IMR-90 (cell line): ENCODE results near the gene LIPE. TPM values are rescaled to one million over a fixed set of nuclear protein-coding genes. Genes with fewer than 3 reads are reported as not detected.

Experiments used
- ATAC-seq: fragments of 200-7000 bp; cut with Tn5 transposase; 2 replicates; pipeline ENCODE4 v1.9.1; 2020; ENCODE audit warnings: low read depth, mild to moderate bottlenecking, moderate library complexity
- BruUV-seq: library from RNA; stranded (reverse); fragments of 400-500 nt; replicated peaks from 2 replicates; lab custom pipeline; 2021; lab: Mats Ljungman, UMichigan
- CTCF ChIA-PET: fragments of 300-600 bp; formaldehyde crosslinking; extraction: SDS; loops from one replicate; lab custom pipeline; 2021; ENCODE audit warnings: antibody characterized with exemption; lab: Yijun Ruan, JAX
- POLR2A ChIA-PET: fragments of 300-600 bp; sonication (Branson Sonifier 250); formaldehyde crosslinking; loops from one replicate; lab custom pipeline; 2022; ENCODE audit warnings: antibody characterized with exemption; ENCODE audit not compliant: unreplicated experiment; lab: Charles Lee
- DNase-seq: peaks from one replicate; pipeline ENCODE4 v3.0.0; 2013
- H2AFZ ChIP-seq: replicated peaks from 2 replicates; pipeline ENCODE3; 2013; ENCODE audit warnings: low read length, mild to moderate bottlenecking; ENCODE audit not compliant: poor library complexity
- H2AK5ac ChIP-seq: 2 replicates; pipeline ENCODE4 v1.6.1; 2013; ENCODE audit warnings: low read depth, low read length, inconsistent platforms
- H2AK9ac ChIP-seq: replicated peaks from 2 replicates; pipeline ENCODE3; 2013; ENCODE audit warnings: mild to moderate bottlenecking, low read depth, low read length, moderate library complexity; ENCODE audit not compliant: poor library complexity
- H2BK120ac ChIP-seq: 2 replicates; pipeline ENCODE4 v1.6.1; 2013; ENCODE audit warnings: low read depth, low read length, inconsistent platforms
- H2BK15ac ChIP-seq: 3 replicates; pipeline ENCODE4 v1.6.1; 2013; ENCODE audit warnings: low read depth, low read length, inconsistent platforms
- H2BK20ac ChIP-seq: 2 replicates; pipeline ENCODE4 v1.6.1; 2013; ENCODE audit warnings: low read depth, mild to moderate bottlenecking, inconsistent platforms, low read length, moderate library complexity
- H2BK5ac ChIP-seq: 2 replicates; pipeline ENCODE4 v1.6.1; 2013; ENCODE audit warnings: mild to moderate bottlenecking, low read depth, low read length, inconsistent platforms; ENCODE audit not compliant: poor library complexity, severe bottlenecking
- H3K14ac ChIP-seq: replicated peaks from 2 replicates; pipeline ENCODE4 v1.6.1; 2013; ENCODE audit warnings: low read depth, low read length, inconsistent platforms
- H3K18ac ChIP-seq: 2 replicates; pipeline ENCODE4 v1.6.1; 2013; ENCODE audit warnings: low read depth, low read length, control low read depth
- H3K23ac ChIP-seq: 2 replicates; pipeline ENCODE4 v1.6.1; 2013; ENCODE audit warnings: low read depth, low read length, inconsistent platforms
- H3K27ac ChIP-seq: 2 replicates; pipeline ENCODE4 v1.5.1; 2013; ENCODE audit warnings: mild to moderate bottlenecking, control low read depth, low read length; ENCODE audit not compliant: insufficient read depth
- H3K27me3 ChIP-seq: 2 replicates; pipeline ENCODE4 v1.6.1; 2013; ENCODE audit warnings: low read length; ENCODE audit not compliant: control insufficient read depth, insufficient read depth
- H3K36me3 ChIP-seq: 2 replicates; pipeline ENCODE4 v1.6.1; 2013; ENCODE audit warnings: low read length, mixed read lengths; ENCODE audit not compliant: control insufficient read depth, insufficient read depth
- H3K4ac ChIP-seq: 2 replicates; pipeline ENCODE4 v1.6.1; 2013; ENCODE audit warnings: low read depth, low read length, inconsistent platforms
- H3K4me1 ChIP-seq: 2 replicates; pipeline ENCODE4 v1.6.1; 2013; ENCODE audit warnings: low read length, mixed read lengths; ENCODE audit not compliant: control insufficient read depth, insufficient read depth
- H3K4me2 ChIP-seq: 2 replicates; pipeline ENCODE4 v1.6.1; 2013; ENCODE audit warnings: low read depth, mild to moderate bottlenecking, control low read depth, low read length, moderate library complexity
- H3K4me3 ChIP-seq: 2 replicates; pipeline ENCODE4 v1.5.1; 2013; ENCODE audit warnings: low read depth, mild to moderate bottlenecking, control low read depth, low read length, moderate library complexity; ENCODE audit not compliant: insufficient read depth
- H3K56ac ChIP-seq: 2 replicates; pipeline ENCODE4 v1.6.1; 2013; ENCODE audit warnings: low read length, inconsistent platforms; ENCODE audit not compliant: insufficient read depth; ENCODE audit errors: extremely low read depth
- H3K79me1 ChIP-seq, 2 experiments: 2 replicates each; pipeline ENCODE4 v1.6.1; 2013; ENCODE audit warnings: low read length in 2 of 2, inconsistent platforms in 1 of 2, low read depth in 1 of 2
- H3K9ac ChIP-seq: 2 replicates; pipeline ENCODE4 v1.6.1; 2013; ENCODE audit warnings: low read depth, low read length, control low read depth
- H3K9me1 ChIP-seq: 2 replicates; pipeline ENCODE4 v1.6.1; 2013; ENCODE audit warnings: low read length, inconsistent platforms; ENCODE audit not compliant: insufficient read depth
- H3K9me3 ChIP-seq: 2 replicates; pipeline ENCODE4 v1.6.1; 2013; ENCODE audit warnings: low read length; ENCODE audit not compliant: control insufficient read depth, insufficient read depth
- H4K20me1 ChIP-seq: 2 replicates; pipeline ENCODE4 v1.6.1; 2013; ENCODE audit warnings: low read length, inconsistent platforms; ENCODE audit not compliant: insufficient read depth
- H4K5ac ChIP-seq: 2 replicates; pipeline ENCODE4 v1.6.1; 2013; ENCODE audit warnings: mild to moderate bottlenecking, low read depth, low read length, control low read depth
- H4K8ac ChIP-seq, 2 experiments: 2 replicates each; pipeline ENCODE4 v1.6.1; 2013; ENCODE audit warnings: low read depth in 2 of 2, low read length in 2 of 2, control low read depth in 1 of 2, inconsistent platforms in 1 of 2
- H4K91ac ChIP-seq: 2 replicates; pipeline ENCODE4 v1.6.1; 2013; ENCODE audit warnings: low read depth, low read length, inconsistent platforms; ENCODE audit not compliant: insufficient read depth
- BHLHE40 ChIP-seq: fragments of 150-350 bp; IDR thresholded peaks from 2 replicates; pipeline ENCODE4 v1.6.1; 2016; ENCODE audit warnings: mild to moderate bottlenecking, low read depth, low read length
- CEBPB ChIP-seq: IDR thresholded peaks from 2 replicates; pipeline ENCODE4 v1.6.1; 2012; ENCODE audit warnings: low read depth, low read length, improper control_type of control experiment
- CHD1 ChIP-seq: IDR thresholded peaks from 2 replicates; pipeline ENCODE4 v1.6.1; 2012; ENCODE audit warnings: low read depth, low read length, improper control_type of control experiment
- FOS ChIP-seq: fragments of 150-350 bp; IDR thresholded peaks from 2 replicates; pipeline ENCODE4 v1.6.1; 2016; ENCODE audit warnings: low read depth, low read length
- MAFK ChIP-seq: IDR thresholded peaks from 2 replicates; pipeline ENCODE4 v1.6.1; 2012; ENCODE audit warnings: low read depth, low read length, improper control_type of control experiment
- MAZ ChIP-seq: IDR thresholded peaks from 2 replicates; pipeline ENCODE4 v1.6.1; 2012; ENCODE audit warnings: low read depth, mild to moderate bottlenecking, low read length, improper control_type of control experiment, moderate library complexity, borderline replicate concordance
- MXI1 ChIP-seq: IDR thresholded peaks from 2 replicates; pipeline ENCODE4 v1.6.1; 2012; ENCODE audit warnings: low read depth, mild to moderate bottlenecking, low read length, moderate library complexity, borderline replicate concordance
- NFE2L2 ChIP-seq: fragments of 150-350 bp; IDR thresholded peaks from 2 replicates; pipeline ENCODE4 v1.6.1; 2016; ENCODE audit warnings: low read depth, mild to moderate bottlenecking, low read length
- POLR2A ChIP-seq: IDR thresholded peaks from 2 replicates; pipeline ENCODE4 v1.6.1; 2012; ENCODE audit warnings: mild to moderate bottlenecking, low read depth, low read length
- RAD21 ChIP-seq: IDR thresholded peaks from 2 replicates; pipeline ENCODE4 v1.6.1; 2012; ENCODE audit warnings: low read length, improper control_type of control experiment
- RCOR1 ChIP-seq: IDR thresholded peaks from 2 replicates; pipeline ENCODE4 v1.6.1; 2012; ENCODE audit warnings: mild to moderate bottlenecking, low read length, improper control_type of control experiment; ENCODE audit not compliant: insufficient replicate concordance
- RFX5 ChIP-seq: IDR thresholded peaks from 2 replicates; pipeline ENCODE4 v1.8.0; 2012; ENCODE audit warnings: low read depth, mild to moderate bottlenecking, low read length, moderate library complexity
- SMC3 ChIP-seq: fragments of 150-350 bp; IDR thresholded peaks from 2 replicates; pipeline ENCODE4 v1.6.1; 2016; ENCODE audit warnings: low read depth, mild to moderate bottlenecking, antibody characterized with exemption, low read length, moderate library complexity
- WGBS, 2 experiments: methylation state at CpG; one replicate each; pipeline versions ENCODE4 v1.1.5 to v1.1.7; 2013; ENCODE audit warnings: missing lambda C conversion rate in 2 of 2; ENCODE audit not compliant: insufficient read length in 1 of 2; ENCODE audit errors: extremely low coverage in 2 of 2; 5-methylcytosine and 5-hydroxymethylcytosine counted together
- dilution Hi-C: fragments of 300-500 bp; cut with HindIII; formaldehyde crosslinking; loops from one replicate; pipeline ENCODE4 v1.14.3; 2018; ENCODE audit warnings: low sequenced_read_pairs; ENCODE audit not compliant: unreplicated experiment
- in situ Hi-C: fragments of 300-500 bp; cut with MboI; formaldehyde crosslinking; loops from 3 replicates; pipeline ENCODE4 v1.14.3; 2019; ENCODE audit warnings: low sequenced_read_pairs, inconsistent platforms, mixed read lengths
- intact Hi-C: fragments of 100-400 bp; cut with micrococcal nuclease; formaldehyde crosslinking; loops from 2 replicates; pipeline ENCODE4 v1.10.0; 2022
- polyA plus RNA-seq, 3 experiments: library from polyadenylated mRNA; depleted of rRNA; stranded (reverse); fragments of >200 nt; gene quantifications; 2 replicates each; pipeline ENCODE4 v1.2.3, GENCODE V29; 2012; ENCODE audit warnings: low replicate concordance in 1 of 3
- total RNA-seq: library from RNA; depleted of rRNA; stranded (reverse); fragments of >200 nt; gene quantifications from 2 replicates; pipeline ENCODE4 v1.2.3, GENCODE V29; 2012
- TF ChIP-seq, protein P1 (sequence below): fragments of 150-350 bp; IDR thresholded peaks from 2 replicates; pipeline ENCODE4 v1.6.1; 2016; ENCODE audit warnings: low read depth, mild to moderate bottlenecking, low read length, moderate library complexity, borderline replicate concordance
- TF ChIP-seq, protein P2 (sequence below): fragments of 150-350 bp; IDR thresholded peaks from 2 replicates; pipeline ENCODE4 v1.6.1; 2017; ENCODE audit warnings: mild to moderate bottlenecking, antibody characterized with exemption, low read length, low read depth
- TF ChIP-seq, protein P3 (sequence below): conservative IDR thresholded peaks from 2 replicates; pipeline ENCODE4 v1.5.1; 2012; ENCODE audit warnings: mild to moderate bottlenecking, low read depth, low read length, improper control_type of control experiment

LIPE gene
- total and polyA plus RNA-seq, 2 of the 4 experiments (the other 2 are of a cell fraction) = 1.1 to 5.4 TPM

DNA sequence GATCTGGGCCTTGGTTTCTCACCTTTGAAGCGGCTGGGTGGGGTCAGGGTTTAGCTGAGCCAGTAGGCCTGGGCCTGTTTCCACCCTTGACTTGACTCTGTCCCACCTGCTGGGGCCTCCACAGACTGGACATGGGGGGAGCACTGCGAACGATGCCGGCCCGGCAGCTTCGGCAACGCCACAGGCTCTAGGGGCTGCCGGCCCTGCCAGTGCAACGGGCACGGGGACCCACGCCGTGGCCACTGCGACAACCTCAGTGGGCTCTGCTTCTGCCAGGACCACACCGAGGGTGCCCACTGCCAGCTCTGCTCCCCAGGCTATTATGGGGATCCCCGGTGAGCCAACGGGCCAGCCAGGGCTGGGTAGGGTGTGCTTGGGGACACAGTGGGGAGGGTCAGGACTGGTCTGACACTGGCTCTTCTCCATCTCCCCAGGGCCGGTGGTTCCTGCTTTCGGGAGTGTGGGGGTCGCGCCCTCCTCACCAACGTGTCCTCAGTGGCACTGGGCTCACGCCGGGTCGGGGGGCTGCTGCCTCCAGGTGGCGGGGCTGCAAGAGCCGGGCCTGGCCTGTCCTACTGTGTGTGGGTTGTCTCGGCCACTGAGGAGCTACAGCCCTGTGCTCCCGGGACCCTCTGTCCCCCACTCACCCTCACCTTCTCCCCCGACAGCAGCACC is 73.7 kb downstream of the LIPE start:
- H4K8ac ChIP-seq = no peak overlapping the region
- no peak overlapping the region for H3K23ac ChIP-seq
- no peaks in the 10 kb centered on the region for H3K27me3 ChIP-seq
- peak overlapping the region; percentile 28 for H2AK9ac ChIP-seq
- peaks cover 33% of the 10 kb centered on the region for H3K36me3 ChIP-seq
- no peak overlapping the region for H2BK120ac ChIP-seq
- H3K14ac ChIP-seq = no peak overlapping the region
- 0 out of 2 replicates have a peak, but pooled peaks cover 4% of the 10 kb centered on the region for H3K9me1 ChIP-seq
- in situ Hi-C loops = no loop called here
- H3K56ac ChIP-seq = no peak overlapping the region
- no peak overlapping the region for H3K9ac ChIP-seq
- H3K4me1 ChIP-seq = no peaks in the 10 kb centered on the region
- no peak overlapping the region for H3K27ac ChIP-seq
- intact Hi-C loops = no loop called here
- H3K4me2 ChIP-seq = no peak overlapping the region
- no peak overlapping the region for H2AK5ac ChIP-seq
- H3K9me3 ChIP-seq = no peaks in the 10 kb centered on the region
- no peak overlapping the region for H3K4ac ChIP-seq
- POLR2A ChIA-PET = no interaction called here
- no peak overlapping the region for H2BK20ac ChIP-seq
- TF ChIP-seq MAFK (no peak), BHLHE40 (no peak), RFX5 (no peak), SMC3 (no peak), CHD1 (no peak), RCOR1 (no peak), RAD21 (no peak), POLR2A (no peak), FOS (no peak), NFE2L2 (no peak), MAZ (no peak), MXI1 (no peak), CEBPB (no peak)
- TF ChIP-seq, protein P1, sequence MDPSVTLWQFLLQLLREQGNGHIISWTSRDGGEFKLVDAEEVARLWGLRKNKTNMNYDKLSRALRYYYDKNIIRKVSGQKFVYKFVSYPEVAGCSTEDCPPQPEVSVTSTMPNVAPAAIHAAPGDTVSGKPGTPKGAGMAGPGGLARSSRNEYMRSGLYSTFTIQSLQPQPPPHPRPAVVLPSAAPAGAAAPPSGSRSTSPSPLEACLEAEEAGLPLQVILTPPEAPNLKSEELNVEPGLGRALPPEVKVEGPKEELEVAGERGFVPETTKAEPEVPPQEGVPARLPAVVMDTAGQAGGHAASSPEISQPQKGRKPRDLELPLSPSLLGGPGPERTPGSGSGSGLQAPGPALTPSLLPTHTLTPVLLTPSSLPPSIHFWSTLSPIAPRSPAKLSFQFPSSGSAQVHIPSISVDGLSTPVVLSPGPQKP = no peak
- TF ChIP-seq, protein P2, sequence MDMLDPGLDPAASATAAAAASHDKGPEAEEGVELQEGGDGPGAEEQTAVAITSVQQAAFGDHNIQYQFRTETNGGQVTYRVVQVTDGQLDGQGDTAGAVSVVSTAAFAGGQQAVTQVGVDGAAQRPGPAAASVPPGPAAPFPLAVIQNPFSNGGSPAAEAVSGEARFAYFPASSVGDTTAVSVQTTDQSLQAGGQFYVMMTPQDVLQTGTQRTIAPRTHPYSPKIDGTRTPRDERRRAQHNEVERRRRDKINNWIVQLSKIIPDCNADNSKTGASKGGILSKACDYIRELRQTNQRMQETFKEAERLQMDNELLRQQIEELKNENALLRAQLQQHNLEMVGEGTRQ = no peak
- TF ChIP-seq, protein P3, sequence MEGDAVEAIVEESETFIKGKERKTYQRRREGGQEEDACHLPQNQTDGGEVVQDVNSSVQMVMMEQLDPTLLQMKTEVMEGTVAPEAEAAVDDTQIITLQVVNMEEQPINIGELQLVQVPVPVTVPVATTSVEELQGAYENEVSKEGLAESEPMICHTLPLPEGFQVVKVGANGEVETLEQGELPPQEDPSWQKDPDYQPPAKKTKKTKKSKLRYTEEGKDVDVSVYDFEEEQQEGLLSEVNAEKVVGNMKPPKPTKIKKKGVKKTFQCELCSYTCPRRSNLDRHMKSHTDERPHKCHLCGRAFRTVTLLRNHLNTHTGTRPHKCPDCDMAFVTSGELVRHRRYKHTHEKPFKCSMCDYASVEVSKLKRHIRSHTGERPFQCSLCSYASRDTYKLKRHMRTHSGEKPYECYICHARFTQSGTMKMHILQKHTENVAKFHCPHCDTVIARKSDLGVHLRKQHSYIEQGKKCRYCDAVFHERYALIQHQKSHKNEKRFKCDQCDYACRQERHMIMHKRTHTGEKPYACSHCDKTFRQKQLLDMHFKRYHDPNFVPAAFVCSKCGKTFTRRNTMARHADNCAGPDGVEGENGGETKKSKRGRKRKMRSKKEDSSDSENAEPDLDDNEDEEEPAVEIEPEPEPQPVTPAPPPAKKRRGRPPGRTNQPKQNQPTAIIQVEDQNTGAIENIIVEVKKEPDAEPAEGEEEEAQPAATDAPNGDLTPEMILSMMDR = no peak
- DNase-seq (no peak), ATAC-seq (no peak)
- no peak overlapping the region for H2AFZ ChIP-seq
- no peaks in the 10 kb centered on the region for H4K20me1 ChIP-seq
- H3K18ac ChIP-seq = no peak overlapping the region
- dilution Hi-C loops = no loop called here
- no peak overlapping the region for H4K5ac ChIP-seq
- no peak overlapping the region for H2BK5ac ChIP-seq
- H4K91ac ChIP-seq = no peak overlapping the region
- BruUV-seq = TSS peak; percentile 43
- no peak overlapping the region for H2BK15ac ChIP-seq
- CTCF ChIA-PET = no interaction called here
- WGBS, 2 experiments = 95% methylated on average over 7 of the region's 29 CpGs; no CpG with 5 or more reads in 1 of the 2 experiments
- H3K4me3 ChIP-seq = no peak overlapping the region
- no peaks in the 10 kb centered on the region for H3K79me1 ChIP-seq
